ENCODE measurements around the gene DHRS9. TPM values are rescaled to one million over a fixed set of nuclear protein-coding genes. Genes with fewer than 3 reads are reported as not detected.

The DHRS9 gene
- polyA plus RNA-seq, 1 donor = 0.48 TPM

Other genes with a start within 250 kb of the DHRS9 start
- 7.4 TPM for gene SPC25, start 179.1 kb upstream of the DHRS9 start, polyA plus RNA-seq
- 0.19 TPM for gene G6PC2, start 168.3 kb upstream of the DHRS9 start, polyA plus RNA-seq
- gene ABCB11, start 38.2 kb upstream of the DHRS9 start, polyA plus RNA-seq = 5.3 TPM

Measured in large intestine (tissue), 1 donor.